GM10266 (cell line): Measurements from ENCODE around the gene SIK3.

Experiments used
- DNase-seq: peaks from one replicate; pipeline ENCODE4 v3.0.0; 2012; ENCODE audit errors: extremely low spot score
- CTCF ChIP-seq: IDR thresholded peaks from 2 replicates; pipeline ENCODE4 v1.5.1; 2012; ENCODE audit warnings: mild to moderate bottlenecking, low read depth; ENCODE audit not compliant: control insufficient read depth, insufficient read depth; ENCODE audit errors: missing control alignments

Gene SIK3

GRCh38 chr11:116984186-116984585 is 114.0 kb downstream of the SIK3 start:
- no peak for DNase-seq

GRCh38 chr11:116981266-116981885 is 116.9 kb downstream of the SIK3 start:
- no peak for TF ChIP-seq CTCF
- DNase-seq = no peak

More at GRCh38 chr11:116984186-116984585, 114.0 kb downstream of the SIK3 start:
- no peak for TF ChIP-seq CTCF

- DNase-seq = peak; percentile 48
- no peak for TF ChIP-seq CTCF
Observed at GRCh38 chr11:116980136-116980793, 118.0 kb downstream of the SIK3 start.

- TF ChIP-seq CTCF = no peak
- no peak for DNase-seq
Observed at GRCh38 chr11:116976941-116977570, 121.2 kb downstream of the SIK3 start.

- no peak for DNase-seq
- no peak for TF ChIP-seq CTCF
Observed at GRCh38 chr11:116975661-116976060, 122.6 kb downstream of the SIK3 start.

GRCh38 chr11:116973270-116973669 is 125.0 kb downstream of the SIK3 start:
- TF ChIP-seq CTCF = no peak
- DNase-seq = no peak

GRCh38 chr11:116972691-116973090 is 125.5 kb downstream of the SIK3 start:
- no peak for DNase-seq

More at GRCh38 chr11:116972691-116973090, 125.5 kb downstream of the SIK3 start:
- TF ChIP-seq CTCF = no peak
